Neuronal stem cell (in vitro differentiated cells): Measurements from ENCODE around the gene SOCS2.

Experiments used
- DNase-seq: peaks from one replicate; pipeline ENCODE4 v3.0.0-alpha.2; 2013; ENCODE audit warnings: low spot score
- H2AFZ ChIP-seq: one replicate; pipeline ENCODE4 v1.6.1; 2013; ENCODE audit warnings: mild to moderate bottlenecking, low read length, inconsistent platforms
- H2AK5ac ChIP-seq: 2 replicates; pipeline ENCODE4 v1.6.1; 2013; ENCODE audit warnings: low read depth, mild to moderate bottlenecking, inconsistent platforms, low read length, moderate library complexity, mixed read lengths
- H2BK120ac ChIP-seq: 2 replicates; pipeline ENCODE4 v1.6.1; 2013; ENCODE audit warnings: low read depth, mild to moderate bottlenecking, inconsistent platforms, low read length, moderate library complexity, mixed read lengths
- H2BK12ac ChIP-seq: one replicate; pipeline ENCODE4 v1.6.1; 2013; ENCODE audit warnings: low read length, inconsistent platforms
- H2BK15ac ChIP-seq: 2 replicates; pipeline ENCODE4 v1.6.1; 2013; ENCODE audit warnings: mild to moderate bottlenecking, low read length, inconsistent platforms, mixed read lengths
- H2BK5ac ChIP-seq: one replicate; pipeline ENCODE4 v1.6.1; 2013; ENCODE audit warnings: inconsistent platforms, mild to moderate bottlenecking, low read length, moderate library complexity
- H3K14ac ChIP-seq: one replicate; pipeline ENCODE4 v1.6.1; 2013; ENCODE audit warnings: low read length, inconsistent platforms
- H3K18ac ChIP-seq: 2 replicates; pipeline ENCODE4 v1.6.1; 2013; ENCODE audit warnings: low read length, inconsistent platforms
- H3K23ac ChIP-seq: 2 replicates; pipeline ENCODE4 v1.6.1; 2013; ENCODE audit warnings: low read depth, mild to moderate bottlenecking, mixed read lengths, low read length, inconsistent platforms; ENCODE audit not compliant: poor library complexity
- H3K27ac ChIP-seq: replicated peaks from 3 replicates; pipeline ENCODE4 v1.5.1; 2013; ENCODE audit warnings: low read length, inconsistent platforms
- H3K27me3 ChIP-seq, 3 experiments: 2 replicates each; pipeline ENCODE4 v1.6.1; 2013; ENCODE audit warnings: low read length in 3 of 3, mild to moderate bottlenecking in 2 of 3, inconsistent platforms in 1 of 3, low read depth in 1 of 3, mixed read lengths in 1 of 3, moderate library complexity in 1 of 3; ENCODE audit not compliant: control insufficient read depth in 3 of 3, insufficient read depth in 3 of 3
- H3K36me3 ChIP-seq, 2 donors: replicated peaks in 1 of 2; 2 replicates each; pipeline ENCODE4 v1.6.1; 2013; ENCODE audit warnings: low read length in 2 of 2; ENCODE audit not compliant: control insufficient read depth in 2 of 2, insufficient read depth in 2 of 2
- H3K4ac ChIP-seq: 2 replicates; pipeline ENCODE4 v1.6.1; 2013; ENCODE audit warnings: inconsistent platforms, mild to moderate bottlenecking, low read length, moderate library complexity
- H3K4me1 ChIP-seq, 2 donors: 1 replicate in 1 of 2; 2 replicates in 1 of 2; pipeline ENCODE4 v1.6.1; 2013; ENCODE audit warnings: low read length in 2 of 2, low read depth in 1 of 2; ENCODE audit not compliant: control insufficient read depth in 2 of 2, insufficient read depth in 1 of 2
- H3K4me2 ChIP-seq: one replicate; pipeline ENCODE4 v1.6.1; 2013; ENCODE audit warnings: mild to moderate bottlenecking, low read length, inconsistent platforms; ENCODE audit not compliant: insufficient read depth, poor library complexity, severe bottlenecking
- H3K4me3 ChIP-seq, 2 donors: 2 replicates each; pipeline ENCODE4 v1.5.1; 2013; ENCODE audit warnings: low read length in 2 of 2, mild to moderate bottlenecking in 2 of 2, inconsistent platforms in 1 of 2, moderate library complexity in 1 of 2
- H3K79me1 ChIP-seq: one replicate; pipeline ENCODE4 v1.6.1; 2013; ENCODE audit warnings: low read depth, mild to moderate bottlenecking, inconsistent platforms, low read length, moderate library complexity
- H3K9ac ChIP-seq: one replicate; pipeline ENCODE4 v1.6.1; 2013; ENCODE audit warnings: mild to moderate bottlenecking, low read depth, low read length, inconsistent platforms; ENCODE audit not compliant: poor library complexity
- H3K9me3 ChIP-seq, 2 donors: replicated peaks in 1 of 2; 2 replicates each; pipeline versions ENCODE3 to v1.6.1; 2013; ENCODE audit warnings: low read length in 2 of 2, mild to moderate bottlenecking in 2 of 2, inconsistent platforms in 1 of 2, low read depth in 1 of 2, mixed read lengths in 1 of 2, moderate library complexity in 1 of 2; ENCODE audit not compliant: control insufficient read depth in 2 of 2, insufficient read depth in 1 of 2
- H4K8ac ChIP-seq: one replicate; pipeline ENCODE4 v1.6.1; 2013; ENCODE audit warnings: low read depth, mild to moderate bottlenecking, inconsistent platforms, low read length, moderate library complexity
- H4K91ac ChIP-seq: one replicate; pipeline ENCODE4 v1.6.1; 2013; ENCODE audit warnings: low read length, low read depth, mild to moderate bottlenecking, inconsistent platforms; ENCODE audit not compliant: poor library complexity
- WGBS, 2 donors: extraction: QIAGEN DNeasy Blood & Tissue Kit; methylation state at CpG; one replicate each; pipeline ENCODE4 v1.1.7; 2013; ENCODE audit warnings: missing lambda C conversion rate in 2 of 2, mixed read lengths in 1 of 2; ENCODE audit not compliant: insufficient read length in 2 of 2, insufficient replicate concordance in 1 of 2; ENCODE audit errors: extremely low coverage in 2 of 2; 5-methylcytosine and 5-hydroxymethylcytosine counted together

The SOCS2 gene

GRCh38 chr12:93608313-93608712 is 35.8 kb downstream of the SOCS2 start:
- H3K4me2 ChIP-seq: no peak overlapping the region
- H2BK120ac ChIP-seq: no peak overlapping the region
- no peak overlapping the region for H3K23ac ChIP-seq
- H2AFZ ChIP-seq: no peak overlapping the region
- no peak overlapping the region for H2BK15ac ChIP-seq
- peaks cover 0 to 3% of the 10 kb centered on the region in 2 donors for H3K4me1 ChIP-seq
- H3K18ac ChIP-seq: no peak overlapping the region
- no CpG with 5 or more reads among the region's 1 CpG for WGBS, 2 donors
- H3K27me3 ChIP-seq: no peaks in the 10 kb centered on the region
- H3K79me1 ChIP-seq: no peaks in the 10 kb centered on the region
- H3K36me3 ChIP-seq: no peaks in the 10 kb centered on the region
- H3K9ac ChIP-seq: no peak overlapping the region
- DNase-seq: no peak
- no peak overlapping the region for H4K91ac ChIP-seq
- no peak overlapping the region for H2BK12ac ChIP-seq
- no peak overlapping the region for H2BK5ac ChIP-seq
- H3K9me3 ChIP-seq: no peaks in the 10 kb centered on the region
- H3K4me3 ChIP-seq: no peak overlapping the region
- H3K4ac ChIP-seq: no peak overlapping the region
- H3K27ac ChIP-seq: no peak overlapping the region
- no peak overlapping the region for H2AK5ac ChIP-seq
- no peak overlapping the region for H3K14ac ChIP-seq
- no peak overlapping the region for H4K8ac ChIP-seq

- no peak overlapping the region for H2AK5ac ChIP-seq
- H4K8ac ChIP-seq: no peak overlapping the region
- H3K4me1 ChIP-seq: peaks cover 0 to 3% of the 10 kb centered on the region in 2 donors
- no peak overlapping the region for H2BK12ac ChIP-seq
- no peak overlapping the region for H2BK15ac ChIP-seq
- H3K4me2 ChIP-seq: no peak overlapping the region
- H3K23ac ChIP-seq: no peak overlapping the region
- H2AFZ ChIP-seq: no peak overlapping the region
- no peak overlapping the region for H4K91ac ChIP-seq
- H2BK5ac ChIP-seq: no peak overlapping the region
- H3K27me3 ChIP-seq: no peaks in the 10 kb centered on the region
- H3K4ac ChIP-seq: no peak overlapping the region
- H3K14ac ChIP-seq: no peak overlapping the region
- H3K36me3 ChIP-seq: no peaks in the 10 kb centered on the region
- no peaks in the 10 kb centered on the region for H3K9me3 ChIP-seq
- H3K18ac ChIP-seq: no peak overlapping the region
- no peak overlapping the region for H3K27ac ChIP-seq
- H3K4me3 ChIP-seq: no peak overlapping the region
- DNase-seq: no peak
- no peaks in the 10 kb centered on the region for H3K79me1 ChIP-seq
- H2BK120ac ChIP-seq: no peak overlapping the region
- no peak overlapping the region for H3K9ac ChIP-seq
- WGBS, 2 donors: no CpG with 5 or more reads among the region's 4 CpGs
These were observed 37.1 kb downstream of the SOCS2 start for GRCh38 chr12:93609281-93610192.

- Histone ChIP-seq H2BK12ac (no peak overlapping the region), H3K14ac (no peak overlapping the region), H2BK5ac (no peak overlapping the region), H2BK120ac (no peak overlapping the region), H2AK5ac (no peak overlapping the region), H2BK15ac (no peak overlapping the region), H3K9ac (no peak overlapping the region), H3K27me3 (no peaks in the 10 kb centered on the region), H4K91ac (no peak overlapping the region), H3K4me3 (no peak overlapping the region), H3K4ac (no peak overlapping the region), H3K79me1 (no peaks in the 10 kb centered on the region), H3K9me3 (no peaks in the 10 kb centered on the region), H3K4me2 (no peak overlapping the region), H3K18ac (no peak overlapping the region), H3K36me3 (no peaks in the 10 kb centered on the region), H3K23ac (no peak overlapping the region), H3K27ac (no peak overlapping the region), H4K8ac (no peak overlapping the region), H2AFZ (peak overlapping the region; percentile 15), H3K4me1 (peaks cover 7 to 10% of the 10 kb centered on the region in 2 donors)
- whole genome bisulfite sequencing, 2 donors: no CpG with 5 or more reads among the region's 4 CpGs
- no peak for DNase-seq
These were observed 40.3 kb downstream of the SOCS2 start for GRCh38 chr12:93612776-93613175.

- Histone ChIP-seq H2BK15ac (no peak overlapping the region), H3K4me2 (no peak overlapping the region), H3K27me3 (no peaks in the 10 kb centered on the region), H2BK120ac (no peak overlapping the region), H2AK5ac (no peak overlapping the region), H4K91ac (no peak overlapping the region), H4K8ac (no peak overlapping the region), H3K79me1 (no peaks in the 10 kb centered on the region), H3K27ac (no peak overlapping the region), H2AFZ (no peak overlapping the region), H3K4me1 (peaks cover 7% of the 10 kb centered on the region in 2 donors), H3K36me3 (no peaks in the 10 kb centered on the region), H3K9me3 (no peaks in the 10 kb centered on the region), H3K4me3 (no peak overlapping the region), H3K4ac (no peak overlapping the region), H2BK5ac (no peak overlapping the region), H3K14ac (no peak overlapping the region), H3K23ac (no peak overlapping the region), H3K9ac (no peak overlapping the region), H3K18ac (no peak overlapping the region), H2BK12ac (no peak overlapping the region)
- no CpG with 5 or more reads among the region's 2 CpGs for WGBS, 2 donors
- no peak for DNase-seq
These were observed 42.6 kb downstream of the SOCS2 start for GRCh38 chr12:93614917-93615596.
